ENCODE data around the gene ATRIP. TPM values are rescaled to one million over a fixed set of nuclear protein-coding genes. Genes with fewer than 3 reads are reported as not detected.

ATRIP gene
- total RNA-seq, 1 experiment from 2014 or later: 8.5 TPM

- Histone ChIP-seq H3K27ac (peak overlapping the region; percentile 61), H3K79me2 (ENCODE audit: low read depth) (peaks cover 36% of the 10 kb centered on the region), H3K4me1 (replicated peaks; ENCODE audit: insufficient read depth) (peaks cover 43% of the 10 kb centered on the region), H3F3A (ENCODE audit: insufficient read depth, low read depth) (peaks cover 28% of the 10 kb centered on the region), H3K4me3 (peak overlapping the region; percentile 73), H4K20me1 (ENCODE audit: insufficient read depth) (no peaks in the 10 kb centered on the region), H3K4me2 (peak overlapping the region; percentile 78), H3K9me2 (ENCODE audit: insufficient read depth) (no peaks in the 10 kb centered on the region), H3K9me3 (ENCODE audit: insufficient read depth, low read depth) (no peaks in the 10 kb centered on the region), H3K36me3 (ENCODE audit: low read depth) (no peaks in the 10 kb centered on the region), H3K27me3 (ENCODE audit: insufficient read depth, low read depth) (no peaks in the 10 kb centered on the region), H2AFZ (peak overlapping the region; percentile 77)
- TF ChIP-seq CTCF (conservative IDR thresholded peaks at IDR 0.05) (no peak), EZH2 (IDR thresholded peaks at IDR 0.05; ENCODE audit: low read depth) (no peak)
- no TSS peak for BruUV-seq (replicated peaks)
- ChIA-PET POLR2A (ENCODE audit: unreplicated experiment) (interaction anchor here (0.5 to 0.7 kb wide), 3 partner anchors 18 to 239 kb away, joined by 3 to 11 read pairs (median 3); no protein-coding TSS in a partner anchor), CTCF (no interaction called here)
- DNase-seq: peak; percentile 42 to 92
- intact Hi-C loops (cut with micrococcal nuclease; ENCODE audit: unreplicated experiment): no loop called here
These were observed 17.1 kb upstream of the ATRIP start for GRCh38 chr3:48429317-48429959.

- H3K27me3 ChIP-seq (ENCODE audit: insufficient read depth, low read depth): no peaks in the 10 kb centered on the region
- no peaks in the 10 kb centered on the region for H3K36me3 ChIP-seq (ENCODE audit: low read depth)
- H3K4me1 ChIP-seq (replicated peaks; ENCODE audit: insufficient read depth): peaks cover 50% of the 10 kb centered on the region
- H3K79me2 ChIP-seq (ENCODE audit: low read depth): peaks cover 42% of the 10 kb centered on the region
- H3F3A ChIP-seq (ENCODE audit: insufficient read depth, low read depth): peaks cover 29% of the 10 kb centered on the region
- peak within 1 kb of the TSS; percentile 61 for H3K27ac ChIP-seq
- H3K9me3 ChIP-seq (ENCODE audit: insufficient read depth, low read depth): no peaks in the 10 kb centered on the region
- TF ChIP-seq CTCF (conservative IDR thresholded peaks at IDR 0.05) (no peak), EZH2 (IDR thresholded peaks at IDR 0.05; ENCODE audit: low read depth) (no peak)
- ChIA-PET CTCF (no interaction called here), POLR2A (ENCODE audit: unreplicated experiment) (interaction anchor here (0.6 kb wide), 1 partner anchor 240 kb away, joined by 3 read pairs; no protein-coding TSS in a partner anchor)
- H4K20me1 ChIP-seq (ENCODE audit: insufficient read depth): no peaks in the 10 kb centered on the region
- DNase-seq: peak; percentile 74 to 89
- intact Hi-C loops (cut with micrococcal nuclease; ENCODE audit: unreplicated experiment): loop anchor here (10.0 kb wide), 1 partner anchor 125 kb away; the partner anchor contains the start of gene NME6
- H3K9me2 ChIP-seq (ENCODE audit: insufficient read depth): no peaks in the 10 kb centered on the region
- H3K4me2 ChIP-seq: peak within 1 kb of the TSS; percentile 78
- H2AFZ ChIP-seq: peak within 1 kb of the TSS; percentile 77
- BruUV-seq (replicated peaks): TSS peak; percentile 73
- peak within 1 kb of the TSS; percentile 73 for H3K4me3 ChIP-seq
These were observed 16.4 kb upstream of the ATRIP start, which contains the start of gene PLXNB1 for GRCh38 chr3:48429960-48430707. Gene PLXNB1, minus strand, starts transcription at chr3:48430086. Its CDS starts 5,475 bp downstream, at chr3:48424611.

- ChIA-PET CTCF (no interaction called here), POLR2A (ENCODE audit: unreplicated experiment) (interaction anchor here (0.7 kb wide), 1 partner anchor 409 kb away, joined by 3 read pairs; no protein-coding TSS in a partner anchor)
- Histone ChIP-seq H3K4me2 (peak overlapping the region; percentile 78), H3K36me3 (ENCODE audit: low read depth) (no peaks in the 10 kb centered on the region), H3K27ac (peak overlapping the region; percentile 61; the same call in 1 of the 2 replicates), H3K4me3 (peak overlapping the region; percentile 73; the same call in 1 of the 2 replicates), H3K9me3 (ENCODE audit: insufficient read depth, low read depth) (no peaks in the 10 kb centered on the region), H3K79me2 (ENCODE audit: low read depth) (peaks cover 47% of the 10 kb centered on the region), H4K20me1 (ENCODE audit: insufficient read depth) (no peaks in the 10 kb centered on the region), H3K4me1 (replicated peaks; ENCODE audit: insufficient read depth) (peaks cover 52% of the 10 kb centered on the region), H2AFZ (no peak overlapping the region), H3K9me2 (ENCODE audit: insufficient read depth) (no peaks in the 10 kb centered on the region), H3F3A (ENCODE audit: insufficient read depth, low read depth) (peaks cover 29% of the 10 kb centered on the region), H3K27me3 (ENCODE audit: insufficient read depth, low read depth) (no peaks in the 10 kb centered on the region)
- no TSS peak for BruUV-seq (replicated peaks)
- TF ChIP-seq CTCF (conservative IDR thresholded peaks at IDR 0.05) (no peak), EZH2 (IDR thresholded peaks at IDR 0.05; ENCODE audit: low read depth) (no peak)
- intact Hi-C loops (cut with micrococcal nuclease; ENCODE audit: unreplicated experiment): loop anchor here (10.0 kb wide), 1 partner anchor 126 kb away; the partner anchor contains the start of gene NME6
- no peak for DNase-seq
These were observed 15.8 kb upstream of the ATRIP start for GRCh38 chr3:48430708-48431101.
